GM12872 (cell line): Measurements from ENCODE around the gene FAM221B.

Source experiments
- CTCF ChIP-seq: IDR thresholded peaks from 3 replicates; pipeline ENCODE4 v1.5.1; 2011; ENCODE audit warnings: low read depth, mild to moderate bottlenecking, low read length, moderate library complexity; ENCODE audit not compliant: insufficient read depth

Gene FAM221B

GRCh38 chr9:35771075-35771433 lies 57.5 kb downstream of the FAM221B start:
- TF ChIP-seq CTCF = no peak

GRCh38 chr9:35769763-35770162 lies 58.8 kb downstream of the FAM221B start:
- no peak for TF ChIP-seq CTCF

- no peak for TF ChIP-seq CTCF
Measured at GRCh38 chr9:35767458-35767857, 61.1 kb downstream of the FAM221B start.

DNA sequence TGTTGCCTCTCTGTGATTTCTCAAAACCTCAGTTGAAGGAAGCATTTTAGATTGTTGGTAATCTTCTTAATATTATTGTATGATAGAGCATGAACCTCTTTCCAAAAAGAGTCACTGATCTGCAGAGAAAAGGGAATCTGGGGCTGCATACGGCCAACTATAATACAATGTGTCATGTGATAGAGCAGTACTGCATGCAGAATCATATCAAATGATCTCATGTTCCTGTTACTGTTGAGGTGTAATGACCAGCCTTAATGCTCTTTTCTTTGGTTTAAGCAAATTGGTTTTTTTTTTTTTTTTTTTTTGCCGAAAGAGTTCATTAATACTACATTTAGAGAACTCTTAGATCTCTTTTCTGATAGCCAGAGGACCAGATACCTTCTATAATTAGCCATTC lies 61.5 kb downstream of the FAM221B start:
- no peak for TF ChIP-seq CTCF
